ENCODE data around the gene IL1R2.

The IL1R2 gene

DNA sequence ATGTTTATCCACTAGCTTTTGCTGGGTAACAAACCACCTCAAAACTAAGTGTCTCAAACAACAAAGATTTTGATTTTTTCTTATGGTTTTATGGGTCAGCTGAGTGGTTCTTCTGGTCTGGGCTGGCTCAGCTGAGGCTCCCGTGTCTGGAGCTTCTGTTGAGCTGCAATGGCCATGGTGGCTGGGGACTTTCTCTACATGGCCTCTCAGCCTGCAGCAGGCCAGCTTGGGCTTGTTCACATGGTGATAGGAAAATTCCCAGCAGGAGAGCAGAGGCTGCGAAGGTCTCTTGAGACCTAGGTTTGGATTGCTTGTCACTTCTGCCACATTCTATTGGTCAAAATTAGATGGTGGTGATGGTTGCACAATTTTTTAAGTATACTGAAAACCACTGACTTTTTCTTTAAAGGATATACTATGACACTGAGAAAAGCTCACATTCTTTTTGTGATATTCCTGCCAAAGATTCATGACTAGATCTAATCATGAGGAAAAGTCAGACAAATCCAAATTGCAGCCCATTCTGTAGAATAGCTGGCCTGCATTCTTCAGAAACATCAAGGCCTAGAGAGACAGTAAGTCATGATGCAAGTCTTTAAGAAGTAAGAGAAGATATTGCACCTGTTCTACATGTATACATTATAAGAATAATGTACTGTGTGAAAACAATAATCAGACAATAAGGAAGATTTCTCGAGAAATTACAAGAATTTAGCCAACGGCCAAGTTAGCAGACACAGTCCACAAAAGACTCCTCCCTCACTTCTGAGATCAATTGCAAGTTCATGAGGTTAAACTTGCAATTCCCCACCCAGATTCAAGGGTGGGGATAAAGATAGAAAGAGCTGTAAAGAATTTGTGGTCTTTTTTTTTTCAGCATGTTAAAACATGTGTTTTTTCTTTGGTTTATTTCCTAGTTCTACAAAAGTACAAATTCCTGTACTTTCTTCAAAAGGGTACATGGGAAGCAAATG lies 35.0 kb upstream of the IL1R2 start:
- Histone ChIP-seq H3K4me2 (ENCODE audit: low read length) (no peak overlapping the region), H3K27me3 (ENCODE audit: control insufficient read depth, insufficient read depth, low read length) (no peaks in the 10 kb centered on the region), H3K36me3 (ENCODE audit: control insufficient read depth, insufficient read depth, low read length) (no peaks in the 10 kb centered on the region), H3K9ac (no peak overlapping the region), H3K4me1 (no peaks in the 10 kb centered on the region), H3K79me2 (no peaks in the 10 kb centered on the region), H3K4me3 (ENCODE audit: low read depth, low read length) (no peak overlapping the region), H3K27ac (no peak overlapping the region), H2AFZ (no peak overlapping the region), H3K9me3 (ENCODE audit: control insufficient read depth, low read length) (no peaks in the 10 kb centered on the region)
- no peak for TF ChIP-seq CTCF (IDR thresholded peaks at IDR 0.05)

DNA sequence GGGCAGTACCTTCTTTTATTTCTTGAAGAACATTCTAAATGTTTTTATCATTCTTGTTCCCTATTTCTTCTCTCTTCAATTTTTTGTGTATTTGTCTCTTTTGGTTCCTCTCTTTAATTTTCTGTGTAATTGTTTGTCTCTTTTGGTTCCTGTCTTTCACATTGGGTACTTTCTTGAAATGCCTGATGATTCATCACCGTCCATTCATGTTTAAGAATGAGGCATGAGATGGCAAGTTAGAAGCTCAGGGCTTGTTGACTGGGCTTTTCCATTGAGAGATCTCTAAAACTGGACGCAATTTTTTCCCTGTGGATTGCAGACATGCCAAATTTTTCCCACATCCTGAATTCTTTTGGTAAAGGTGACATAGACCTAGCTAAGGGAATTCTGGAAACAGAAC lies 33.7 kb upstream of the IL1R2 start:
- H3K27ac ChIP-seq, result no peak overlapping the region

DNA sequence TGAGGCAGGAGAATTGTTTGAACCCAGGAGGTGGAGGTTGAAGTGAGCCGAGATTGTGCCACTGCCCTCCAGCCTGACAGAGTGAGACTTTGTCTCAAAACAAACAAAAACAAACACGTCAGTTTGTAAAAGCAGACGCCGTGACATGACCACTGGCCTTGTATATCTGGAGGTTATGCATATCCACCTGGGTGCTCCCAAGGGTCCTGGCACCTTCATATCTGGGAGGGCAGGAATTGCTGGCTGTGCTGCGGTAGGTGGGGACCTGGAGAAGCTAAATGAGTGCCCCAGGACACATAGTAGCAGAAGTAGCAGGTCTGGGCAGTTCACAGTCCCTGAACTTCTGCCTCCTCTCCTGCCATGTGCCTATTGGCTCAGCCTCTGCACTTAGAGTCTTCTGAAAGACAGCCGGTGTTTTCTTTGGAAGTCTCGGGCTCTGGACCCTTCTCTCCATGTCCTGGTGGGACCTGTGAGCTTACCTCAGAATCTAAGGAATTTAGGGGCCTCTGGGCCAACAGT lies 30.9 kb upstream of the IL1R2 start:
- H3K36me3 ChIP-seq (ENCODE audit: control insufficient read depth, insufficient read depth, low read length), result no peaks in the 10 kb centered on the region
- no peaks in the 10 kb centered on the region for H3K27me3 ChIP-seq (ENCODE audit: control insufficient read depth, insufficient read depth, low read length)
- no peak overlapping the region for H2AFZ ChIP-seq
- H3K4me1 ChIP-seq, result no peaks in the 10 kb centered on the region
- no peaks in the 10 kb centered on the region for H3K79me2 ChIP-seq
- no peak for TF ChIP-seq CTCF (IDR thresholded peaks at IDR 0.05)
- no peak overlapping the region for H3K9ac ChIP-seq
- no peak overlapping the region for H3K4me2 ChIP-seq (ENCODE audit: low read length)
- no peaks in the 10 kb centered on the region for H3K9me3 ChIP-seq (ENCODE audit: control insufficient read depth, low read length)
- no peak overlapping the region for H3K27ac ChIP-seq
- no peak overlapping the region for H3K4me3 ChIP-seq (ENCODE audit: low read depth, low read length)

More for the DNA sequence above, 33.7 kb upstream of the IL1R2 start:
- H3K36me3 ChIP-seq (ENCODE audit: control insufficient read depth, insufficient read depth, low read length), result no peaks in the 10 kb centered on the region
- no peak overlapping the region for H3K9ac ChIP-seq
- H3K9me3 ChIP-seq (ENCODE audit: control insufficient read depth, low read length), result no peaks in the 10 kb centered on the region
- H3K27me3 ChIP-seq (ENCODE audit: control insufficient read depth, insufficient read depth, low read length), result no peaks in the 10 kb centered on the region
- no peak overlapping the region for H3K4me3 ChIP-seq (ENCODE audit: low read depth, low read length)
- H3K4me2 ChIP-seq (ENCODE audit: low read length), result no peak overlapping the region
- no peaks in the 10 kb centered on the region for H3K4me1 ChIP-seq
- H3K79me2 ChIP-seq, result no peaks in the 10 kb centered on the region
- H2AFZ ChIP-seq, result no peak overlapping the region
- no peak for TF ChIP-seq CTCF (IDR thresholded peaks at IDR 0.05)

GRCh38 chr2:101961338-101962191 lies 30.2 kb upstream of the IL1R2 start:
- H3K4me2 ChIP-seq (ENCODE audit: low read length), result no peak overlapping the region
- H3K9me3 ChIP-seq (ENCODE audit: control insufficient read depth, low read length), result no peaks in the 10 kb centered on the region
- H3K9ac ChIP-seq, result no peak overlapping the region
- no peaks in the 10 kb centered on the region for H3K27me3 ChIP-seq (ENCODE audit: control insufficient read depth, insufficient read depth, low read length)
- H3K79me2 ChIP-seq, result no peaks in the 10 kb centered on the region
- no peak overlapping the region for H3K27ac ChIP-seq
- no peak overlapping the region for H2AFZ ChIP-seq
- no peak overlapping the region for H3K4me3 ChIP-seq (ENCODE audit: low read depth, low read length)
- H3K36me3 ChIP-seq (ENCODE audit: control insufficient read depth, insufficient read depth, low read length), result no peaks in the 10 kb centered on the region
- H3K4me1 ChIP-seq, result peaks cover under 1% of the 10 kb centered on the region
- TF ChIP-seq CTCF (IDR thresholded peaks at IDR 0.05), result no peak

Measured in parathyroid adenoma (tissue), 2 donors.